GM23338 (cell line): ENCODE results near the gene GLIS2. TPM values are rescaled to one million over a fixed set of nuclear protein-coding genes. Genes with fewer than 3 reads are reported as not detected.

Experiments used
- CREB1 ChIP-seq: fragments of 250-450 bp; sonication (Bioruptor Pico); IDR thresholded peaks from 2 replicates; pipeline ENCODE4 v1.5.0; 2020; ENCODE audit warnings: low read depth, mild to moderate bottlenecking, moderate library complexity
- CTCF ChIP-seq, 2 experiments: fragments of 200-600 bp in 1 of 2; sonication (generic) in 1 of 2; conservative IDR thresholded peaks; 2 replicates each; pipeline versions ENCODE4 v1.5.1 to v1.6.1; 2016 to 2017; ENCODE audit warnings: antibody characterized with exemption in 2 of 2, low read depth in 2 of 2, mild to moderate bottlenecking in 2 of 2, moderate library complexity in 1 of 2
- EZH2 ChIP-seq: fragments of 200-600 bp; sonication (generic); IDR thresholded peaks from one replicate; pipeline ENCODE4 v1.8.0; 2017; ENCODE audit warnings: antibody characterized with exemption, mild to moderate bottlenecking, low read depth; ENCODE audit not compliant: unreplicated experiment
- EZH2phosphoT487 ChIP-seq: fragments of 200-600 bp; sonication (generic); IDR thresholded peaks from one replicate; pipeline ENCODE4 v1.8.1; 2018; ENCODE audit warnings: antibody characterized with exemption; ENCODE audit not compliant: unreplicated experiment
- POLR2AphosphoS5 ChIP-seq: IDR thresholded peaks from 2 replicates; pipeline ENCODE4 v1.6.1; 2016; ENCODE audit warnings: antibody characterized with exemption, low read depth
- REST ChIP-seq: IDR thresholded peaks from one replicate; pipeline ENCODE4 v1.6.1; 2018; ENCODE audit warnings: antibody characterized with exemption; ENCODE audit not compliant: unreplicated experiment
- STAT1 ChIP-seq: IDR thresholded peaks from one replicate; pipeline ENCODE4 v1.6.1; 2016; ENCODE audit warnings: antibody characterized with exemption; ENCODE audit not compliant: unreplicated experiment
- ZNF331 ChIP-seq: fragments of 250-450 bp; sonication (Bioruptor Pico); IDR thresholded peaks from 2 replicates; pipeline ENCODE4 v1.5.0; 2020; ENCODE audit warnings: low read depth, mild to moderate bottlenecking, moderate library complexity
- ZNF462 ChIP-seq: fragments of 250-450 bp; sonication (Bioruptor Pico); IDR thresholded peaks from 2 replicates; pipeline ENCODE4 v1.5.0; 2020; ENCODE audit warnings: mild to moderate bottlenecking, moderate library complexity
- polyA plus RNA-seq: library from polyadenylated mRNA; unstranded; fragments of >200 nt; fragmentation: Nextera tagmentation; extraction: Ambion mirVana; gene quantifications from 2 replicates; pipeline ENCODE4 v1.2.1, GENCODE V29; 2016
- total RNA-seq: library from RNA; depleted of rRNA; stranded (reverse); fragments of >200 nt; shearing (Covaris generic); gene quantifications from 2 replicates; pipeline ENCODE4 v1.2.3, GENCODE V29; 2014

GLIS2 gene
- total and polyA plus RNA-seq, 2 experiments from 2014 or later, result 8.2 to 10.2 TPM

- TF ChIP-seq ZNF462 (CRISPR knock-in tag), result no peak
- TF ChIP-seq POLR2AphosphoS5, result peak; percentile 85
- TF ChIP-seq STAT1, result no peak
- TF ChIP-seq EZH2phosphoT487, result no peak
- TF ChIP-seq EZH2, result no peak
- TF ChIP-seq REST, result no peak
- TF ChIP-seq ZNF331 (CRISPR knock-in tag), result no peak
- no peak for TF ChIP-seq CTCF (conservative IDR thresholded peaks at IDR 0.05; ENCODE audit: low read depth in 2 of 2)
- TF ChIP-seq CREB1 (CRISPR knock-in tag), result no peak
Observed at GRCh38 chr16:4350787-4351659, 35.2 kb downstream of the GLIS2 start, which contains the start of gene PAM16 (continued).
